Suppressor macrophage treated with lipopolysaccharide for 1 hour (primary cell): ENCODE data around the gene ZBTB11.
"Not testable (repeated sequence)": the region's sequence is repeated elsewhere in the genome, so short reads cannot be mapped to it uniquely, and the experiment has no call there.

Source experiments
- DNase-seq, 3 donors: peaks; one replicate each; pipeline ENCODE4 v3.0.0-alpha.2; 2020 to 2022

Gene ZBTB11

GRCh38 chr3:101676765-101677435 is at the start of gene ZBTB11:
ZBTB11 (minus strand) TSS chr3:101677132; CDS start chr3:101676914, 218 bp downstream.
- DNase-seq: peak; percentile 99 to 100 (median 100)

GRCh38 chr3:101725890-101726275 is 49.0 kb upstream of the ZBTB11 start:
- no peak for DNase-seq

GRCh38 chr3:101725194-101725889 is 48.4 kb upstream of the ZBTB11 start:
- peak in 1 of 3 donors; percentile 12 for DNase-seq

GRCh38 chr3:101724329-101725193 is 47.6 kb upstream of the ZBTB11 start, which contains the start of gene CEP97:
CEP97 (plus strand) TSS chr3:101724614; CDS start chr3:101724677, 63 bp downstream.
- peak; percentile 96 to 98 (median 97) for DNase-seq

- peak in 1 of 3 donors; percentile 12 for DNase-seq
These were observed 45.7 kb upstream of the ZBTB11 start for GRCh38 chr3:101722394-101723173.

GRCh38 chr3:101720851-101721840 is 44.2 kb upstream of the ZBTB11 start:
- no peak for DNase-seq

GRCh38 chr3:101719604-101720185 is 42.8 kb upstream of the ZBTB11 start:
- peak in 2 of 3 donors; percentile 46 to 53 for DNase-seq

GRCh38 chr3:101718455-101718854 is 41.5 kb upstream of the ZBTB11 start:
- no peak for DNase-seq

GRCh38 chr3:101709126-101709525 is 32.2 kb upstream of the ZBTB11 start:
- DNase-seq: no peak

- not testable (repeated sequence) for DNase-seq
These were observed 27.7 kb upstream of the ZBTB11 start for GRCh38 chr3:101704639-101705038.

GRCh38 chr3:101703169-101703568 is 26.2 kb upstream of the ZBTB11 start:
- no peak for DNase-seq

- no peak for DNase-seq
These were observed 25.8 kb upstream of the ZBTB11 start for GRCh38 chr3:101702726-101703125.

- no peak for DNase-seq
These were observed 25.0 kb upstream of the ZBTB11 start for GRCh38 chr3:101701696-101702634.

GRCh38 chr3:101695779-101696372 is 18.9 kb upstream of the ZBTB11 start:
- peak; percentile 77 to 86 (median 86) for DNase-seq

GRCh38 chr3:101694836-101695235 is 17.9 kb upstream of the ZBTB11 start:
- DNase-seq: not testable (repeated sequence)

GRCh38 chr3:101693540-101693939 is 16.6 kb upstream of the ZBTB11 start:
- DNase-seq: peak; percentile 41 to 52 (median 47)

GRCh38 chr3:101691685-101692671 is 15.0 kb upstream of the ZBTB11 start:
- not testable (repeated sequence) for DNase-seq

GRCh38 chr3:101690972-101691371 is 14.0 kb upstream of the ZBTB11 start:
- DNase-seq: peak; percentile 68 to 75 (median 71)
